Endothelial cell of umbilical vein (primary cell): Measurements from ENCODE around the gene BET1L.
"Not testable (repeated sequence)": the region's sequence is repeated elsewhere in the genome, so short reads cannot be mapped to it uniquely, and the experiment has no call there.

Source experiments
- CTCF ChIP-seq, 2 donors: IDR thresholded peaks; 1 replicate in 1 of 2; 2 replicates in 1 of 2; pipeline ENCODE4 v1.5.1; 2011; ENCODE audit warnings: low read length in 2 of 2, mild to moderate bottlenecking in 2 of 2, moderate library complexity in 2 of 2, control low read depth in 1 of 2, inconsistent platforms in 1 of 2, low read depth in 1 of 2; ENCODE audit not compliant: insufficient read depth in 1 of 2; ENCODE audit errors: extremely low read depth in 1 of 2
- EZH2 ChIP-seq: IDR thresholded peaks from 2 replicates; pipeline ENCODE4 v1.6.1; 2012; ENCODE audit warnings: borderline replicate concordance, low read depth, mild to moderate bottlenecking, moderate library complexity, low read length, inconsistent platforms; ENCODE audit not compliant: severe bottlenecking
- FOS ChIP-seq: IDR thresholded peaks from 2 replicates; pipeline ENCODE4 v1.6.1; 2011; ENCODE audit warnings: mild to moderate bottlenecking, low read length, moderate library complexity, borderline replicate concordance; ENCODE audit not compliant: insufficient read depth
- POLR2A ChIP-seq: IDR thresholded peaks from 2 replicates; pipeline ENCODE4 v1.6.1; 2012; ENCODE audit warnings: low read depth, mild to moderate bottlenecking, control low read depth, low read length
- POLR2AphosphoS5 ChIP-seq: IDR thresholded peaks from 2 replicates; pipeline ENCODE4 v1.6.1; 2012; ENCODE audit warnings: low read depth, mild to moderate bottlenecking, control low read depth, low read length, moderate library complexity; ENCODE audit not compliant: insufficient read depth

- TF ChIP-seq CTCF (IDR thresholded peaks at IDR 0.05; ENCODE audit: extremely low read depth in 1 of 2, insufficient read depth in 1 of 2, low read depth in 1 of 2, low read length in 2 of 2); EZH2; POLR2AphosphoS5; POLR2A; FOS: not testable (repeated sequence)
Measured at GRCh38 chr11:193481-193880, 13.7 kb downstream of the BET1L start.
